Loucy (cell line): Measurements from ENCODE around the gene RAP1GAP2.

ENCODE experiments used
- H2AFZ ChIP-seq: fragments of 200-600 bp; sonication (generic); 2 replicates; pipeline ENCODE4 v1.6.0; 2016; ENCODE audit warnings: antibody characterized with exemption, mild to moderate bottlenecking, low read length, moderate library complexity
- H3F3A ChIP-seq: fragments of 200-600 bp; 2 replicates; pipeline ENCODE4 v1.6.0; 2016; ENCODE audit warnings: antibody characterized with exemption, low read depth, mild to moderate bottlenecking
- H3K27me3 ChIP-seq: fragments of 200-600 bp; sonication (generic); 2 replicates; pipeline ENCODE4 v1.6.1; 2014; ENCODE audit warnings: low read length, mild to moderate bottlenecking; ENCODE audit not compliant: insufficient read depth, poor library complexity, severe bottlenecking
- H3K36me3 ChIP-seq: fragments of 200-600 bp; sonication (generic); 2 replicates; pipeline ENCODE4 v1.6.1; 2016; ENCODE audit warnings: low read length; ENCODE audit not compliant: insufficient read depth
- H3K4me1 ChIP-seq: fragments of 200-600 bp; sonication (generic); 2 replicates; pipeline ENCODE4 v1.5.1; 2014; ENCODE audit warnings: low read length, mild to moderate bottlenecking; ENCODE audit not compliant: insufficient read depth, poor library complexity, severe bottlenecking
- H3K4me2 ChIP-seq: fragments of 200-600 bp; sonication (generic); 2 replicates; pipeline ENCODE4 v1.6.0; 2014; ENCODE audit warnings: antibody characterized with exemption, low read length, low read depth, mild to moderate bottlenecking; ENCODE audit not compliant: poor library complexity, severe bottlenecking
- H3K4me3 ChIP-seq: fragments of 200-600 bp; sonication (generic); 2 replicates; pipeline ENCODE4 v1.5.1; 2014; ENCODE audit warnings: low read length, mild to moderate bottlenecking, mixed read lengths; ENCODE audit not compliant: poor library complexity, severe bottlenecking
- H3K79me2 ChIP-seq: fragments of 200-600 bp; sonication (generic); 2 replicates; pipeline ENCODE4 v1.6.1; 2014; ENCODE audit warnings: low read length; ENCODE audit not compliant: insufficient read depth
- H3K9ac ChIP-seq: fragments of 200-600 bp; sonication (generic); 2 replicates; pipeline ENCODE4 v1.6.0; 2014; ENCODE audit warnings: mild to moderate bottlenecking, low read depth, low read length, moderate library complexity; ENCODE audit not compliant: poor library complexity, severe bottlenecking
- H3K9me2 ChIP-seq: fragments of 200-600 bp; sonication (generic); replicated peaks from 2 replicates; pipeline ENCODE4 v1.6.1; 2016; ENCODE audit warnings: low read depth, low read length, mixed read lengths
- H3K9me3 ChIP-seq: fragments of 200-600 bp; sonication (generic); 2 replicates; pipeline ENCODE4 v1.6.1; 2014; ENCODE audit warnings: mild to moderate bottlenecking, antibody characterized with exemption, low read length, low read depth; ENCODE audit not compliant: insufficient read depth
- H4K20me1 ChIP-seq: fragments of 200-600 bp; sonication (generic); 2 replicates; pipeline ENCODE4 v1.6.0; 2014; ENCODE audit warnings: antibody characterized with exemption, low read length, mild to moderate bottlenecking; ENCODE audit not compliant: insufficient read depth, poor library complexity, severe bottlenecking
- CTCF ChIP-seq: fragments of 200-600 bp; sonication (generic); conservative IDR thresholded peaks from 2 replicates; pipeline ENCODE4 v1.5.1; 2014; ENCODE audit warnings: mild to moderate bottlenecking, antibody characterized with exemption, low read length
- EZH2phosphoT487 ChIP-seq: fragments of 200-600 bp; IDR thresholded peaks from 2 replicates; pipeline ENCODE4 v1.6.1; 2018; ENCODE audit warnings: antibody characterized with exemption, mild to moderate bottlenecking, moderate library complexity, borderline replicate concordance

The RAP1GAP2 gene

GRCh38 chr17:2799653-2800052 is 3.4 kb downstream of the RAP1GAP2 start:
- Histone ChIP-seq H3K4me3 (peak overlapping the region; percentile 79), H3K9ac (peak overlapping the region; percentile 30), H3K27me3 (no peaks in the 10 kb centered on the region), H2AFZ (no peak overlapping the region), H3F3A (no peaks in the 10 kb centered on the region), H3K79me2 (peaks cover 91% of the 10 kb centered on the region), H4K20me1 (peaks cover 39% of the 10 kb centered on the region), H3K4me1 (peaks cover 48% of the 10 kb centered on the region), H3K9me3 (no peaks in the 10 kb centered on the region), H3K36me3 (peaks cover 12% of the 10 kb centered on the region; the same call in 1 of the 2 replicates), H3K9me2 (no peaks in the 10 kb centered on the region), H3K4me2 (peak overlapping the region; percentile 92)
- TF ChIP-seq CTCF (no peak), EZH2phosphoT487 (no peak)

GRCh38 chr17:2800367-2800766 is 4.1 kb downstream of the RAP1GAP2 start:
- H3K4me3 ChIP-seq, result peak overlapping the region; percentile 79
- peak overlapping the region; percentile 92 for H3K4me2 ChIP-seq
- no peak overlapping the region for H2AFZ ChIP-seq
- H3F3A ChIP-seq, result no peaks in the 10 kb centered on the region
- H3K79me2 ChIP-seq, result peaks cover 90% of the 10 kb centered on the region
- H4K20me1 ChIP-seq, result peaks cover 39% of the 10 kb centered on the region
- no peak overlapping the region for H3K9ac ChIP-seq
- H3K36me3 ChIP-seq, result peaks cover 12% of the 10 kb centered on the region; the same call in 1 of the 2 replicates
- H3K4me1 ChIP-seq, result peaks cover 47% of the 10 kb centered on the region
- TF ChIP-seq EZH2phosphoT487, result no peak
- no peak for TF ChIP-seq CTCF
- H3K27me3 ChIP-seq, result no peaks in the 10 kb centered on the region
- no peaks in the 10 kb centered on the region for H3K9me3 ChIP-seq
- H3K9me2 ChIP-seq, result no peaks in the 10 kb centered on the region

GRCh38 chr17:2801841-2802240 is 5.6 kb downstream of the RAP1GAP2 start:
- TF ChIP-seq CTCF (no peak), EZH2phosphoT487 (no peak)
- H4K20me1 ChIP-seq, result peaks cover 39% of the 10 kb centered on the region
- no peaks in the 10 kb centered on the region for H3K9me2 ChIP-seq

More at GRCh38 chr17:2801841-2802240, 5.6 kb downstream of the RAP1GAP2 start:
- Histone ChIP-seq H3F3A (no peaks in the 10 kb centered on the region), H3K4me2 (peak overlapping the region; percentile 1), H3K9me3 (no peaks in the 10 kb centered on the region), H3K4me1 (peaks cover 42% of the 10 kb centered on the region), H3K36me3 (peaks cover 12% of the 10 kb centered on the region; the same call in 1 of the 2 replicates), H3K27me3 (no peaks in the 10 kb centered on the region), H2AFZ (no peak overlapping the region), H3K79me2 (peaks cover 87% of the 10 kb centered on the region), H3K4me3 (no peak overlapping the region), H3K9ac (no peak overlapping the region)
